ENCODE data around the gene PDE4D. TPM values are rescaled to one million over a fixed set of nuclear protein-coding genes. Genes with fewer than 3 reads are reported as not detected.

PDE4D gene
- total and polyA plus RNA-seq, 2 donors (not counting 1 experiment from before 2014, with no cell fraction given), result 14.9 to 171 TPM

DNA sequence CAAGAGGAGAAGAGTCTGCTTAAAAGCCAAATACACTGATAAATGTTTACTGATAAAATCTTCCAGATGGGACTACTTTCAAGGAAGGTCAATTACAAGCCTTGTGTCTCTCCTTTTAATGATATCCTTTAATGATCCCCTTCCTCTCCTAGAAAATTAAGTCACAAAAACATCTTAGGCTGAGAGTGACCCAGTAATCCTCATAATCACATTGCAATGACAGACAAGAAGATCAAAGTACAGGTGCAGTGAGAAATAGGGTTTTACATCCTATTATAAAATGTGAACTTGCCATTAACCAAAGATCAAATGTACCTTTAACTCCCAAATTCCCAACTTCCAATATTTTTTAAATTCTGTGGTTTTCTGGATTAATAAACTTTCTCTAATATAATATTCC, 795.8 kb downstream of the PDE4D start:
- CTCF ChIA-PET, result no interaction called here
- intact Hi-C loops (cut with micrococcal nuclease), result no loop called here
- H3K27me3 Mint-ChIP-seq, result no peaks in the 10 kb centered on the region
- H3K27ac Mint-ChIP-seq, result no peak overlapping the region
- H3K79me2 ChIP-seq (ENCODE audit: control insufficient read depth, insufficient read depth, low read length), result no peaks in the 10 kb centered on the region
- no peak overlapping the region for H3K4me2 ChIP-seq (replicated peaks; ENCODE audit: low read depth, low read length, poor library complexity, severe bottlenecking)
- H3K36me3 ChIP-seq (replicated peaks in 1 of 2; ENCODE audit: control extremely low read depth in 1 of 2, control insufficient read depth in 1 of 2, extremely low read depth in 1 of 2, insufficient read depth in 2 of 2, low read length in 1 of 2), result no peaks in the 10 kb centered on the region
- H3K27me3 ChIP-seq (replicated peaks in 1 of 4; ENCODE audit: control extremely low read depth in 1 of 4, control insufficient read depth in 3 of 4, insufficient read depth in 4 of 4, low read length in 3 of 4), result no peaks in the 10 kb centered on the region
- H3K4me3 ChIP-seq (ENCODE audit: control extremely low read depth in 1 of 5, extremely low read depth in 1 of 5, insufficient read depth in 1 of 5, low read depth in 2 of 5, low read length in 4 of 5), result no peak overlapping the region
- no peaks in the 10 kb centered on the region for H3K9me3 Mint-ChIP-seq (ENCODE audit: insufficient read depth)
- H3K9ac ChIP-seq (ENCODE audit: low read length), result no peak overlapping the region
- H3K27ac ChIP-seq (ENCODE audit: low read length in 2 of 2), result no peak overlapping the region
- H3K4me1 Mint-ChIP-seq, result no peaks in the 10 kb centered on the region
- no peak for TF ChIP-seq EZH2 (IDR thresholded peaks at IDR 0.05; ENCODE audit: borderline replicate concordance, insufficient read depth, low read depth, low read length, poor library complexity, severe bottlenecking)
- TF ChIP-seq, protein P1, sequence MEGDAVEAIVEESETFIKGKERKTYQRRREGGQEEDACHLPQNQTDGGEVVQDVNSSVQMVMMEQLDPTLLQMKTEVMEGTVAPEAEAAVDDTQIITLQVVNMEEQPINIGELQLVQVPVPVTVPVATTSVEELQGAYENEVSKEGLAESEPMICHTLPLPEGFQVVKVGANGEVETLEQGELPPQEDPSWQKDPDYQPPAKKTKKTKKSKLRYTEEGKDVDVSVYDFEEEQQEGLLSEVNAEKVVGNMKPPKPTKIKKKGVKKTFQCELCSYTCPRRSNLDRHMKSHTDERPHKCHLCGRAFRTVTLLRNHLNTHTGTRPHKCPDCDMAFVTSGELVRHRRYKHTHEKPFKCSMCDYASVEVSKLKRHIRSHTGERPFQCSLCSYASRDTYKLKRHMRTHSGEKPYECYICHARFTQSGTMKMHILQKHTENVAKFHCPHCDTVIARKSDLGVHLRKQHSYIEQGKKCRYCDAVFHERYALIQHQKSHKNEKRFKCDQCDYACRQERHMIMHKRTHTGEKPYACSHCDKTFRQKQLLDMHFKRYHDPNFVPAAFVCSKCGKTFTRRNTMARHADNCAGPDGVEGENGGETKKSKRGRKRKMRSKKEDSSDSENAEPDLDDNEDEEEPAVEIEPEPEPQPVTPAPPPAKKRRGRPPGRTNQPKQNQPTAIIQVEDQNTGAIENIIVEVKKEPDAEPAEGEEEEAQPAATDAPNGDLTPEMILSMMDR (IDR thresholded peaks at IDR 0.05), result no peak
- H3K4me3 Mint-ChIP-seq, result no peak overlapping the region
- H3K4me1 ChIP-seq (ENCODE audit: control insufficient read depth in 2 of 2, insufficient read depth in 2 of 2, low read length in 2 of 2), result no peaks in the 10 kb centered on the region
- POLR2A ChIA-PET, result no interaction called here
- ATAC-seq (ENCODE audit: low read depth) (no peak), DNase-seq (no peak)
- no peaks in the 10 kb centered on the region for H4K20me1 ChIP-seq (ENCODE audit: control insufficient read depth, insufficient read depth, low read length, poor library complexity, severe bottlenecking)
- H2AFZ ChIP-seq (ENCODE audit: insufficient read depth, low read depth, low read length, poor library complexity, severe bottlenecking), result no peak overlapping the region
- H3K9me3 ChIP-seq (ENCODE audit: control extremely low read depth in 1 of 3, control insufficient read depth in 2 of 3, insufficient read depth in 1 of 3, low read length in 2 of 3), result no peaks in the 10 kb centered on the region

DNA sequence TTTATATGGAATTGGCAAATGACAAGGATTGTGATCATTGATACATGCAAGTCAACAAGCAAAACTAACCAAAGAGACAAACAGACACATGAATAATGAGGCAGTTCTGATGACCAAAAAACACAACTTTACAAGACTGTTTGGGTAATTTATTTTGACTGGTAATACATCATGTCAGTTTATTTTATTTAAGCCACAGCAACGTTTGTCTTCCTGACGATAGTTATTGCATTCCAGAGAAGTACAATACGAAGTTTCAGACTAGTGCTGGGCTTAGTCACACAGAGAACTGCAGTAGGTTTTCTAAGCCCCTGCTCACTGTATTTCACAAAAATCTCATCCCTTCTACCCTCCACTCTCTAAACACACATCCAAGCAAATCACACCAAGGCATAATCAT, 796.4 kb downstream of the PDE4D start:
- Histone ChIP-seq H3K9me3 (ENCODE audit: control extremely low read depth in 1 of 3, control insufficient read depth in 2 of 3, insufficient read depth in 1 of 3, low read length in 2 of 3) (no peaks in the 10 kb centered on the region), H3K4me2 (replicated peaks; ENCODE audit: low read depth, low read length, poor library complexity, severe bottlenecking) (no peak overlapping the region), H3K36me3 (replicated peaks in 1 of 2; ENCODE audit: control extremely low read depth in 1 of 2, control insufficient read depth in 1 of 2, extremely low read depth in 1 of 2, insufficient read depth in 2 of 2, low read length in 1 of 2) (no peaks in the 10 kb centered on the region), H3K4me3 (ENCODE audit: control extremely low read depth in 1 of 5, extremely low read depth in 1 of 5, insufficient read depth in 1 of 5, low read depth in 2 of 5, low read length in 4 of 5) (no peak overlapping the region), H3K9ac (ENCODE audit: low read length) (no peak overlapping the region), H3K27ac (ENCODE audit: low read length in 2 of 2) (no peak overlapping the region), H3K79me2 (ENCODE audit: control insufficient read depth, insufficient read depth, low read length) (no peaks in the 10 kb centered on the region), H3K4me1 (ENCODE audit: control insufficient read depth in 2 of 2, insufficient read depth in 2 of 2, low read length in 2 of 2) (no peaks in the 10 kb centered on the region), H2AFZ (ENCODE audit: insufficient read depth, low read depth, low read length, poor library complexity, severe bottlenecking) (no peak overlapping the region), H4K20me1 (ENCODE audit: control insufficient read depth, insufficient read depth, low read length, poor library complexity, severe bottlenecking) (no peaks in the 10 kb centered on the region), H3K27me3 (replicated peaks in 1 of 4; ENCODE audit: control extremely low read depth in 1 of 4, control insufficient read depth in 3 of 4, insufficient read depth in 4 of 4, low read length in 3 of 4) (no peaks in the 10 kb centered on the region)
- Mint-ChIP-seq H3K27me3 (no peaks in the 10 kb centered on the region), H3K9me3 (ENCODE audit: insufficient read depth) (no peaks in the 10 kb centered on the region), H3K4me1 (no peaks in the 10 kb centered on the region), H3K27ac (no peak overlapping the region), H3K4me3 (no peak overlapping the region)
- ATAC-seq (ENCODE audit: low read depth), result no peak
- POLR2A ChIA-PET, result no interaction called here
- 85% methylated on average over 3 of the region's 3 CpGs for WGBS (ENCODE audit: insufficient coverage)
- TF ChIP-seq EZH2 (IDR thresholded peaks at IDR 0.05; ENCODE audit: borderline replicate concordance, insufficient read depth, low read depth, low read length, poor library complexity, severe bottlenecking), result no peak
- TF ChIP-seq, protein P1 (IDR thresholded peaks at IDR 0.05), result no peak
- DNase-seq, result no peak
- CTCF ChIA-PET, result no interaction called here
- intact Hi-C loops (cut with micrococcal nuclease), result no loop called here
